Bronchial epithelial cell (primary cell): ENCODE measurements around the gene PI4KB. TPM values are rescaled to one million over a fixed set of nuclear protein-coding genes. Genes with fewer than 3 reads are reported as not detected.
A peak's percentile ranks its signal among the peaks of the same experiment; 100 is the strongest.

ENCODE experiments used
- DNase-seq: peaks from one replicate; pipeline ENCODE4 v3.0.0-alpha.2; 2010; ENCODE audit warnings: low read depth
- FAIRE-seq: peaks from 2 replicates; lab custom pipeline; 2011; peaks lifted over from hg19 to GRCh38; lab: Jason Lieb, UNC
- H3K27me3 ChIP-seq: 2 replicates; pipeline ENCODE4 v1.5.1; 2011; ENCODE audit warnings: low read length; ENCODE audit not compliant: control insufficient read depth, insufficient read depth
- H3K36me3 ChIP-seq: 2 replicates; pipeline ENCODE4 v1.5.1; 2011; ENCODE audit warnings: low read length; ENCODE audit not compliant: control insufficient read depth, insufficient read depth
- H3K4me3 ChIP-seq: 2 replicates; pipeline ENCODE4 v1.5.1; 2011; ENCODE audit warnings: mild to moderate bottlenecking, low read depth, low read length, control low read depth
- CTCF ChIP-seq: IDR thresholded peaks from 2 replicates; pipeline ENCODE4 v1.5.1; 2011; ENCODE audit warnings: mild to moderate bottlenecking, moderate library complexity, low read length, control low read depth, inconsistent platforms; ENCODE audit not compliant: insufficient read depth, severe bottlenecking
- total RNA-seq: library from RNA; depleted of rRNA; stranded (reverse); fragments of >200 nt; gene quantifications from 2 replicates; pipeline ENCODE4 v1.2.1, GENCODE V29; 2014

Gene PI4KB
- total RNA-seq, 1 donor from 2014 or later, result 20.8 TPM

- peak; percentile 64 for FAIRE-seq
- TF ChIP-seq CTCF, result no peak
- Histone ChIP-seq H3K27me3 (no peaks in the 10 kb centered on the region), H3K36me3 (peaks cover 29% of the 10 kb centered on the region), H3K4me3 (no peak overlapping the region)
- peak; percentile 100 for DNase-seq
Observed at GRCh38 chr1:151311589-151312331, 15.5 kb downstream of the PI4KB start.

DNA sequence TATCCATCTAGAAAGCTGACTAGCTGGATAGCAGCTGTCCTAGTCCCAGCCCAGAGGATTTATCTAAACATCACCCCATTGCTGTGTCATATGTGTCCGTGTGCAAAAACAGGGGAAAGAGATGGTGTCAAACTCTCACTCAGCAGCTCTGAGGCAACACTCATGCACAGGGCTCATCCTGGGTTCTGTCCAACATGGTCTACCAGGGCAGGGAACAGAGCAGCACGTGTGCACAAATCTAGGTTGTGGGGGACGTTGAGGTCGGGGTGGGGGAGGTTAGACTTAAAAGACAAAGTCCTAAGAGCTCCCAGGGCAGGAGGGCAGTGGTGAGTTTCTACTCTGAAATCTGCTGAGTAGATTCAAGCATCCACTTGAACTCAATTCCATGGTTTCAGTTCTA is 16.2 kb downstream of the PI4KB start:
- Histone ChIP-seq H3K36me3 (peaks cover 28% of the 10 kb centered on the region), H3K27me3 (no peaks in the 10 kb centered on the region), H3K4me3 (no peak overlapping the region)
- no peak for DNase-seq
- no peak for TF ChIP-seq CTCF
- no peak for FAIRE-seq

- FAIRE-seq (no peak), DNase-seq (no peak)
- H3K27me3 ChIP-seq, result no peaks in the 10 kb centered on the region
- no peak for TF ChIP-seq CTCF
- peaks cover 33% of the 10 kb centered on the region for H3K36me3 ChIP-seq
- no peak overlapping the region for H3K4me3 ChIP-seq
Observed at GRCh38 chr1:151309811-151310323, 17.3 kb downstream of the PI4KB start.

- no peak for DNase-seq
- FAIRE-seq, result no peak
- Histone ChIP-seq H3K27me3 (no peaks in the 10 kb centered on the region), H3K36me3 (peaks cover 29% of the 10 kb centered on the region), H3K4me3 (no peak overlapping the region)
- TF ChIP-seq CTCF, result no peak
Observed at GRCh38 chr1:151294742-151295462, 32.3 kb downstream of the PI4KB start.

DNA sequence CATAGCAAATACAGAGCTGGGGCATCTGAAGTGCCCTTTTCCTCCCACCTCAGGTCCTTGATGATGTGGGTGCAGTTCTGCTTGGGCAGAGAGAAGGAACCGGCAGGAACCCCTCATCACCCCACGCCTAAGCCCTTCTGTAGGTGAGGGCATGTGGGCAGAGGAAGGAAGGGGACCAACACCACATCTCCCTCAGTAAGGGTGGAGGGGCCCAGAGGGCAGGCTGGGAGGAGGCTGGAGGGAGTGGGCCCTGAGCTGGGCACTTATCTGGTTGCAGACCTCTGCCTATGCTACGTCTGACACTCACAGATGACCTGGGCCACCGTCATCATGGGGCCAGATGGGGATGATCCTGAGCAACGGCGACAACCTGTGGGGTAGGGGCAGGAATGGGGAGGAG is 34.1 kb downstream of the PI4KB start:
- Histone ChIP-seq H3K4me3 (no peak overlapping the region), H3K27me3 (no peaks in the 10 kb centered on the region), H3K36me3 (peaks cover 36% of the 10 kb centered on the region)
- TF ChIP-seq CTCF, result no peak
- no peak for DNase-seq
- no peak for FAIRE-seq
